RWPE2 (cell line): ENCODE data around the gene RPS6KA4.

ENCODE experiments used
- ATAC-seq: fragments of 200-7000 bp; cut with Tn5 transposase; 3 replicates; pipeline ENCODE4 v1.9.1; 2021; ENCODE audit warnings: low read depth
- DNase-seq: peaks from one replicate; pipeline ENCODE4 v3.0.0-alpha.2; 2020; ENCODE audit warnings: low spot score
- H3K27ac ChIP-seq: fragments of 450-650 bp; 2 replicates; pipeline ENCODE4 v1.5.1; 2017; ENCODE audit warnings: mild to moderate bottlenecking; ENCODE audit not compliant: poor library complexity, severe bottlenecking
- H3K27me3 ChIP-seq: fragments of 250-450 bp; sonication (Bioruptor Pico); 2 replicates; pipeline ENCODE4 v1.5.1; 2021; ENCODE audit warnings: mild to moderate bottlenecking, moderate library complexity; ENCODE audit not compliant: insufficient read depth, poor library complexity, severe bottlenecking
- H3K36me3 ChIP-seq: fragments of 250-450 bp; sonication (Bioruptor Pico); 2 replicates; pipeline ENCODE4 v1.5.1; 2020; ENCODE audit warnings: low read depth, mild to moderate bottlenecking, moderate library complexity
- H3K4me1 ChIP-seq: fragments of 250-450 bp; sonication (Bioruptor Pico); 2 replicates; pipeline ENCODE4 v1.5.1; 2021; ENCODE audit warnings: mild to moderate bottlenecking, moderate library complexity; ENCODE audit not compliant: insufficient read depth, poor library complexity, severe bottlenecking
- H3K4me3 ChIP-seq: fragments of 250-450 bp; sonication (Bioruptor Pico); 2 replicates; pipeline ENCODE4 v1.5.1; 2021; ENCODE audit warnings: mild to moderate bottlenecking, moderate library complexity; ENCODE audit not compliant: severe bottlenecking
- H3K9me3 ChIP-seq: fragments of 250-450 bp; sonication (Bioruptor Pico); 2 replicates; pipeline ENCODE4 v1.5.1; 2021; ENCODE audit warnings: mild to moderate bottlenecking, moderate library complexity; ENCODE audit not compliant: severe bottlenecking
- TF ChIP-seq, protein P1 (sequence below): fragments of 450-650 bp; IDR thresholded peaks from one replicate; pipeline ENCODE4 v1.5.1; 2017; ENCODE audit warnings: mild to moderate bottlenecking, moderate library complexity; ENCODE audit not compliant: poor library complexity, severe bottlenecking

The RPS6KA4 gene

DNA sequence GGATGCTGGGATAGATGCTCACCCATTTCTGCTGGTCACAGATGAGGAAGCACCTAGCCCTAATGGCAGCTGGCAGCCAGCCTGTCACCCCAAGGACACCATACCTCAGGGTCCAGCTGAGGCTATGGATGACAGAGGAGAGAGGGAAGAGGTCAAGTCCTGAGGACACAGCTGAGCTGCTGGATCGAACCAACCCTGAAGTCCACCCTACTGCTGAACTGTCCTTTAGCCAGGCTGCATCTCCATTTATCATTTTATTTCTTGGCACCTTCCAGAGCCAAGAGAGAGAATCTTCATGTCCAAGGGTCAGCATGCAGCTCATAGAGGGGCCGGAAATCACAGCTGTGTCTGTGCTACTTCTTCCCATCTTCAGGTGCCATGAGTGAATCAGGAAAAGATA is 30.9 kb downstream of the RPS6KA4 start:
- DNase-seq (no peak), ATAC-seq (no peak)
- Histone ChIP-seq H3K9me3 (no peaks in the 10 kb centered on the region), H3K27me3 (no peaks in the 10 kb centered on the region), H3K27ac (no peak overlapping the region), H3K4me1 (no peaks in the 10 kb centered on the region), H3K36me3 (no peaks in the 10 kb centered on the region), H3K4me3 (no peak overlapping the region)
- TF ChIP-seq, protein P1, sequence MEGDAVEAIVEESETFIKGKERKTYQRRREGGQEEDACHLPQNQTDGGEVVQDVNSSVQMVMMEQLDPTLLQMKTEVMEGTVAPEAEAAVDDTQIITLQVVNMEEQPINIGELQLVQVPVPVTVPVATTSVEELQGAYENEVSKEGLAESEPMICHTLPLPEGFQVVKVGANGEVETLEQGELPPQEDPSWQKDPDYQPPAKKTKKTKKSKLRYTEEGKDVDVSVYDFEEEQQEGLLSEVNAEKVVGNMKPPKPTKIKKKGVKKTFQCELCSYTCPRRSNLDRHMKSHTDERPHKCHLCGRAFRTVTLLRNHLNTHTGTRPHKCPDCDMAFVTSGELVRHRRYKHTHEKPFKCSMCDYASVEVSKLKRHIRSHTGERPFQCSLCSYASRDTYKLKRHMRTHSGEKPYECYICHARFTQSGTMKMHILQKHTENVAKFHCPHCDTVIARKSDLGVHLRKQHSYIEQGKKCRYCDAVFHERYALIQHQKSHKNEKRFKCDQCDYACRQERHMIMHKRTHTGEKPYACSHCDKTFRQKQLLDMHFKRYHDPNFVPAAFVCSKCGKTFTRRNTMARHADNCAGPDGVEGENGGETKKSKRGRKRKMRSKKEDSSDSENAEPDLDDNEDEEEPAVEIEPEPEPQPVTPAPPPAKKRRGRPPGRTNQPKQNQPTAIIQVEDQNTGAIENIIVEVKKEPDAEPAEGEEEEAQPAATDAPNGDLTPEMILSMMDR: no peak

DNA sequence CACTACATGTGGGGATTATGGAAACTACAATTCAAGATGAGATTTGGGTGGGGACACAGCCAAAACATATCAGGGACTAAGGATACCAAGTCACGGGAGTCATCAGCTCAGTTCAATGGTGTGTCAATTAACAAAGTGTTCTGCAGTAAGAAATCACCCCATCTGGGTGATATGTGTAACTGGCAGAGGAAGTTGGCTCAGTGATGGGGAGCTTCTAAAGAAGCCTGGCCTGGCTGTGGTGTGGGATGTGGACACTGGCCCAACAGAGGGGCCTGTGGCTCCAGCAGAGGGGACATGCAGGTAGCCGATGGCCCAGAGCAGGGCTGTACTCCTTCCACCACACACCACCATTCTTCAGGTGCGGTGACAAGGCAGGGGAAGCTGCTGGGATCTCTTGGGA is 31.6 kb downstream of the RPS6KA4 start:
- H3K27me3 ChIP-seq: no peaks in the 10 kb centered on the region
- no peak for DNase-seq
- H3K27ac ChIP-seq: no peak overlapping the region
- no peaks in the 10 kb centered on the region for H3K4me1 ChIP-seq
- no peaks in the 10 kb centered on the region for H3K36me3 ChIP-seq
- H3K4me3 ChIP-seq: no peak overlapping the region
- H3K9me3 ChIP-seq: no peaks in the 10 kb centered on the region
- ATAC-seq: no peak
- TF ChIP-seq, protein P1: no peak

DNA sequence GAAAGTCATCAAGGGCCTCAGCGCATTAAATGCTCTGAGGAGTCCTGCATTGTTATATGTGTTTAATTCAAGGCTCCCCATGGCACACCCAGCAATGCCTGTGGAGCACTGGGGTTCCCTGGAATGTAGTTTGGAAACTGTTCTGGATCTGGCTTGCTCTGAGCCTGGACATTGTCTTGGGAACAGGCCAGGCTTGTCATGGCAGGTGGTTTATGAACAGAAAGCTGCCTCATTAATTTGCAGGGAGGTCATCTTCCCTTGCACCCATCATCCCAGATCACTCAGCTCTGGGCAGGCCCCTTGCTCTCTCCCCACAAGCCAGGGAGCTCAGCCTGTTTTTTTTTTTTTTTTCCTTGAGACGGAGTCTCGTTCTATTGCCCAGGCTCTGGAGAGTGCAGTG is 32.9 kb downstream of the RPS6KA4 start:
- Histone ChIP-seq H3K4me1 (no peaks in the 10 kb centered on the region), H3K9me3 (no peaks in the 10 kb centered on the region), H3K4me3 (no peak overlapping the region), H3K27me3 (no peaks in the 10 kb centered on the region), H3K36me3 (no peaks in the 10 kb centered on the region), H3K27ac (no peak overlapping the region)
- ATAC-seq: no peak
- no peak for DNase-seq
- TF ChIP-seq, protein P1: no peak

DNA sequence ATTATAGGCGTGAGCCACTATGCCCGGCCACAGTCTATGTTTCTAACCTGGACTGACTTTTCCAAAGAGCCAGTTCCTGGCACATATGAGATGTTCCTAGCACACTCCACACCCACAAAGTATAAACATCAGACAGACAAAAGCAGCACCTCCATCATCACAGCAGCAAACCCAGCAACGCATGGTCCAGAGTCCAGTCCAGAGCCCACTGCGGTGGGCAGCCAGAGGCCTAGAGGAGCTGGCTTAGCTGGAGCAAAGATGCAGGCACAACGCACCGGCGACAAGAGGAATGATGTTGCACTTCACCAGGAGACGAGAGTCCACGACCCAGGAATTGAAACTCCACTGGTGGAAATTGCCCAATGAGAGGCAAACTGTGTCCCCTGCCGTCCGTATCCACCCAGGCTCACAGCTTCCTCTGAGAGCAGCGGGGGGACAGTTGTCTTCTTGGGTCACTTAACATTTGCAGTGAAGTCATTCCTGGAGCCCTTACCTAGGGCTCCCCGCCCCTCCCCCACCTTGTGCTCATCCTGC is 36.6 kb downstream of the RPS6KA4 start:
- Histone ChIP-seq H3K27ac (no peak overlapping the region), H3K27me3 (no peaks in the 10 kb centered on the region), H3K4me1 (peaks cover 4% of the 10 kb centered on the region), H3K9me3 (no peaks in the 10 kb centered on the region), H3K36me3 (no peaks in the 10 kb centered on the region), H3K4me3 (no peak overlapping the region)
- TF ChIP-seq, protein P1: no peak
- ATAC-seq (no peak), DNase-seq (no peak)

DNA sequence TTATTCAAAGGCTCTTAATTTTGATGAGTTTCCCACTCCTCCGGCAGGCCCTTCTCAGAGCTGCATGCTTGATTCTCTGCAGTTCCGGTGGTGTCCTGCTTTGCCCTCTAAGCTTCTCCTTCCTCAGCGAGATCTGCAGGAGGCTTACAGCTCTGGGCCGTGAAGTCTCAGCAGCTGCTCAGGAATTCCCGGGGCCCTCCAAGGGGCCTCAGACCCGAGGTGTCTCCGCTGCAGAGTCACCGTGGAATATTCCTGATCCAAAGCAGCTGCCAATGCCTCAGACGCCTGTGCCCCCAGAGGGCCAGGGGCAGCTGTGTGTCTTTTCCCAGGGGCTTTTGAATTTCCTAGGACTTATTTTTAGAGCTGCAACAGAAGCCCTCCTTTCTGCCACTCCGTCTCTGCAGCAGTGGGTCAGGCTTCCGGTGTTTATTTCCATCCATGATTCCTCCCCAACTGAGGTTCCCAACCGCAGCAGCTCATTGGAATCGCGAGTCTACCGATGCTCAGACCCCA is 37.2 kb downstream of the RPS6KA4 start:
- TF ChIP-seq, protein P1: no peak
- DNase-seq: no peak

More for the DNA sequence above, 37.2 kb downstream of the RPS6KA4 start:
- no peak overlapping the region for H3K27ac ChIP-seq
- H3K9me3 ChIP-seq: peaks cover 2% of the 10 kb centered on the region
- H3K36me3 ChIP-seq: no peaks in the 10 kb centered on the region
- no peak for ATAC-seq
- H3K4me3 ChIP-seq: no peak overlapping the region
- peaks cover 6% of the 10 kb centered on the region for H3K4me1 ChIP-seq
- H3K27me3 ChIP-seq: no peaks in the 10 kb centered on the region
